HepG2 (cell line): ENCODE results near the gene BHLHE41. TPM values are rescaled to one million over a fixed set of nuclear protein-coding genes. Genes with fewer than 3 reads are reported as not detected.

ENCODE experiments used
- ARID5B ChIP-seq: IDR thresholded peaks from 2 replicates; pipeline ENCODE4 v1.4.0; 2020; ENCODE audit warnings: mild to moderate bottlenecking, missing genetic modification reagents
- ATF3 ChIP-seq: sonication (generic); formaldehyde crosslinking; IDR thresholded peaks from 2 replicates; pipeline ENCODE4 v1.4.0; 2020; ENCODE audit warnings: missing genetic modification reagents
- ATF7 ChIP-seq, 2 experiments: fragments of 450-650 bp in 1 of 2; sonication (generic) in 1 of 2; formaldehyde crosslinking in 1 of 2; IDR thresholded peaks; 2 replicates each; pipeline versions ENCODE4 v1.4.0 to v1.6.1; 2016 to 2020; ENCODE audit warnings: antibody characterized with exemption in 1 of 2, mild to moderate bottlenecking in 1 of 2, missing genetic modification reagents in 1 of 2
- FOXP1 ChIP-seq, 2 experiments: fragments of 450-650 bp in 1 of 2; IDR thresholded peaks; 2 replicates each; pipeline ENCODE4 v1.6.1; 2017 to 2018; ENCODE audit warnings: antibody characterized with exemption in 1 of 2
- MAFF ChIP-seq: IDR thresholded peaks from 2 replicates; pipeline ENCODE4 v1.6.1; 2011; ENCODE audit warnings: low read depth, low read length, improper control_type of control experiment
- MXD3 ChIP-seq: IDR thresholded peaks from 2 replicates; pipeline ENCODE4 v1.6.1; 2016; ENCODE audit warnings: mild to moderate bottlenecking, missing biosample characterization, missing genetic modification reagents
- PRDM10 ChIP-seq: sonication (generic); formaldehyde crosslinking; IDR thresholded peaks from 2 replicates; pipeline ENCODE4 v1.4.0; 2020; ENCODE audit warnings: low read depth, missing genetic modification reagents
- THRA ChIP-seq: sonication (generic); formaldehyde crosslinking; IDR thresholded peaks from 2 replicates; pipeline ENCODE4 v1.4.0; 2020; ENCODE audit warnings: missing genetic modification reagents, borderline replicate concordance
- ZFP62 ChIP-seq: sonication (generic); formaldehyde crosslinking; IDR thresholded peaks from 2 replicates; pipeline ENCODE4 v1.4.0; 2020; ENCODE audit warnings: missing genetic modification reagents
- ZGPAT ChIP-seq: IDR thresholded peaks from 2 replicates; pipeline ENCODE4 v1.6.1; 2016; ENCODE audit warnings: mild to moderate bottlenecking
- ZNF138 ChIP-seq: sonication (generic); formaldehyde crosslinking; IDR thresholded peaks from 2 replicates; pipeline ENCODE4 v1.5.0; 2020; ENCODE audit warnings: mild to moderate bottlenecking, low read depth, missing genetic modification reagents
- ZNF589 ChIP-seq: sonication (generic); formaldehyde crosslinking; conservative IDR thresholded peaks from 2 replicates; pipeline ENCODE4 v1.8.0; 2022; ENCODE audit warnings: mild to moderate bottlenecking, moderate library complexity, missing genetic modification reagents
- ZNF660 ChIP-seq: sonication (generic); formaldehyde crosslinking; IDR thresholded peaks from 2 replicates; pipeline ENCODE4 v1.5.1; 2020; ENCODE audit warnings: mild to moderate bottlenecking, low read depth, missing genetic modification reagents, borderline replicate concordance
- polyA plus RNA-seq, 8 experiments: library from polyadenylated mRNA; depleted of rRNA in 3 of 8; stranded (reverse) in 7 of 8; unstranded in 1 of 8; fragments of >200 nt; fragmentation: Illumina TruSeq in 4 of 8; extraction: Trizol in 4 of 8; gene quantifications; 2 replicates each; pipeline versions ENCODE4 v1.2.1 to v1.2.3, GENCODE V29; 2011 to 2016; ENCODE audit warnings: low read depth in 4 of 8, missing spikeins in 1 of 8, mixed read lengths in 1 of 8; ENCODE audit not compliant: insufficient read depth in 1 of 8
- total RNA-seq, 5 experiments: library from RNA; depleted of rRNA; stranded (reverse); fragments of >200 nt; fragmentation: Illumina TruSeq; extraction: Trizol; gene quantifications; 2 replicates each; pipeline ENCODE4 v1.2.3, GENCODE V29; 2016; ENCODE audit warnings: low read depth in 1 of 5

BHLHE41 gene
- total and polyA plus RNA-seq, 2 of the 13 experiments (the other 11 are each of a cell fraction or from before 2014, with no cell fraction given) = 0.03 TPM; not detected in 1

- peak; percentile 44; the same call in 1 of the 2 replicates for TF ChIP-seq THRA
- no peak for TF ChIP-seq ZNF138
- TF ChIP-seq ZGPAT (CRISPR knock-in tag) = peak; percentile 41; the same call in 1 of the 2 replicates
- TF ChIP-seq ATF3 (CRISPR knock-in tag) = no peak
- 0 out of 2 replicates have a peak, but pooled peaks have one; percentile 35 for TF ChIP-seq ZNF589 (CRISPR knock-in tag)
- peak; percentile 96 for TF ChIP-seq PRDM10 (CRISPR knock-in tag)
- peak; percentile 63 for TF ChIP-seq ARID5B (CRISPR knock-in tag)
- no peak for TF ChIP-seq MXD3 (CRISPR knock-in tag)
- TF ChIP-seq ATF7 (IDR thresholded peaks at IDR 0.05) = peak; percentile 9; the same call in 1 of the 2 replicates
- TF ChIP-seq ATF7 (CRISPR knock-in tag; IDR thresholded peaks at IDR 0.05) = no peak
- TF ChIP-seq ZFP62 = no peak
- TF ChIP-seq ZNF660 (CRISPR knock-in tag) = no peak
- TF ChIP-seq FOXP1 (IDR thresholded peaks at IDR 0.05) = no peak
- 0 out of 2 replicates have a peak, but pooled peaks have one; percentile 18 for TF ChIP-seq FOXP1 (CRISPR knock-in tag; IDR thresholded peaks at IDR 0.05)
- no peak for TF ChIP-seq MAFF
These were observed 28.8 kb upstream of the BHLHE41 start (continued) for GRCh38 chr12:26153421-26154154.
